IPS-18c (cell line): ENCODE data around the gene VPS13D.
A peak's percentile ranks its signal among the peaks of the same experiment; 100 is the strongest.
"Not testable (repeated sequence)": the region's sequence is repeated elsewhere in the genome, so short reads cannot be mapped to it uniquely, and the experiment has no call there.

Experiments used
- H3K4me3 ChIP-seq: 2 replicates; pipeline ENCODE4 v1.7.0; 2013; ENCODE audit warnings: low read depth, mild to moderate bottlenecking, low read length, moderate library complexity; ENCODE audit not compliant: insufficient read depth
- H3K9me3 ChIP-seq: one replicate; pipeline ENCODE4 v1.6.1; 2013; ENCODE audit warnings: mild to moderate bottlenecking, low read length, moderate library complexity; ENCODE audit not compliant: control insufficient read depth, insufficient read depth

The VPS13D gene

DNA sequence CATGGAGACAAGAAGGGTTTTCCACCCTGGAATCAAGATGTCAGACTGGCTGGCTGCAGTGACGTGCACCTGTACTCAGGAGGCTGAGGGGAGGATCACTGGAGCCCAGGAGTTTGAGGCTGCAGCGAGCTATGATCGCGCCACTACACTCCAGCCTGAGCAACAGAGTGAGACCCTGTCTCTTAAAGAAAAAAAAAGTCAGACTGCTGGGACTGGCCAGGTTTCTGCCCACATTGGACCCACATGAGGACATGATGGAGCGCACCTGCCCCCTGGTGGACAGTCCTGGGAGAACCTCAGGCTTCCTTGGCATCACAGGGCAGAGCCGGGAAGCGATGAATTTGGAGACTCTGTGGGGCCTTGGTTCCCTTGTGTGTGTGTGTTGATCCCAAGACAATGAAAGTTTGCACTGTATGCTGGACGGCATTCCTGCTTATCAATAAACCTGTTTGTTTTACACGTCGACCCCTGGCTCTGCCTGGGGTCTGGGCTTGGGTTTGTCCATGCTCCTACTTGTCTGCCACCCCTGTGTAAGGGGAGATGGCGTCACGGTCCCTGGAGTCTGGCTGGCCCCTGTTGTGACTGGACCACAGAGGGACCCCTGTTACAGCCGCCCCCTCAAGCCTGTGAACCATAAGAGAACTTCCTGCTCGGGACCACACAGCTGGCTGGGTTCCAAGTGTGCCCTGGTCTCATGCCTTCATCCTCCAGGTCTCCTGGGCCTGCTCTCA is 20.9 kb upstream of the VPS13D start:
- Histone ChIP-seq H3K9me3 (no peaks in the 10 kb centered on the region), H3K4me3 (no peak overlapping the region)

DNA sequence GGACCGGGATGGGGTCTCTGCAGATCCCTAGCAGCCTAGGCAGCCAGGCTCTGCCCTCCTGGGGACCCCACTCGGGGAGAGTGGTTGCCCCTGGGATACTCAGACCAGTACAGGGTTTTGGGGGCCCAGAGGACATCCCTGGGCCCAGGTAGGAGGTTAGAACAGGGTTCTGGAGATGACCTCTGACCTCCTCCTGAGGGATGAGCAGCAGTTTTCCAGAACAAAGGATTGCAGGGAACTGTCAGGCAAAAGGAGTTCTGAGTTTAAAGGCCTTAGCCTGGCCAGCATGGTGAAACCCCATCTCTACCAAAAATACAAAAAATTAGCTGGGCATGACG is 20.4 kb upstream of the VPS13D start:
- no peaks in the 10 kb centered on the region for H3K9me3 ChIP-seq
- no peak overlapping the region for H3K4me3 ChIP-seq

DNA sequence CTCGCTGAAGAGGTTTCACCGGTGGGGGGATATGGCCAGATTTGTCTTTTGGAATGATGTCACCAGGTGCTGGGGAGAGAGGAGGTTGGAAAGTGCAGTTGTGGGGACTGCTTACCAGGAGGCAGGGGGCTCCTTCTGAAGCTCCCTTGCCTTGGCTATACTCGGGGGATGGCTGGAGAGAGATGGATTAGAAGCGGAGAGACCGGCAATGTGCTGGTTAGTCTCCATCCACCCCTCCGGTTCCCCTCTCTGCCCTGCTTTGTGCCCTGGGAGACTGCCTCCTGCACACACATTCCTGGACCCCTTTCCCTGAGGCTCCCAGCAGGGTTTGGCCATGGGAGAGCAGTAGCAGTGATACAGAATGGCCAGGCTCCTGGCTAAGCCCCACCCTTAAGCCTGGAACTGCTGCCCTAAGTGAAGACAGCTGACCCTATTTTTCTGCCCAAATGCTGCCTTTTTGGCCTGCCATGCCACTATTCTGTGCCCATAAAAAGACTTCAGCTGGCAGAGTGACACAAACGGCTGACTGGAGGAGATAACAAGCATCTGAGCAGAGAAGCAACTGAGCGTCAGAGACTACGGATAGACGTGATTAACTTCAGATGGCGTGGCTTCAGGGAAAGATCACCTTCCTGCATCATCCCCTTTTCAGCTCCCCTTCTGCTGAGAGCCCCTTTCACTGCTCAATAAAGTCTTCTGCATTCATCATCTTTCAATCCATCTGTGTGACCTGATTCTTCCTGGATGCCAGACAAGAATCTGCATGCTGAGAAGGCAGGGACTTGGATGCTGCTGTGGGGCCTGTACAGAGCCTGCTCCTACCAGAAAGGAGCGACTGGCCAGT is 14.5 kb upstream of the VPS13D start:
- Histone ChIP-seq H3K4me3 (no peak overlapping the region), H3K9me3 (no peaks in the 10 kb centered on the region)

DNA sequence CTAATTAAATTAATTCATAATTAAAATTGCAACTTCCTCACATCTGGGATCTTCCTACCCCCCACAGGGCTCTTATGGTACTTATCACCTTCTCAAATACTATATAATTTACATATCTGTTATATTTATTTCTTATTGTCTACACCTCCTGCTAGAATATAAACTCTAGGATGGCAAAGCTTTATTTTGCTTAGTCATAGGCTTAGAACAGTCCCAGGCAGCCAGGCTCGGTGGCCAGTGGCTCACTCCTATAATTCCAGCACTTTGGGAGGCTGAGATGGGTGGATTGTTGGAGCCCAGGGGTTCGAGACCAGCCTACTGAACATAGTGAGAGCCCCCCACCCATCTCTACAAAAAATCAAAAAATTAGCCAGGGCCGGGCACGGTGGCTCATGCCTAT is 10.0 kb upstream of the VPS13D start:
- Histone ChIP-seq H3K4me3 (no peak overlapping the region), H3K9me3 (peaks cover 6% of the 10 kb centered on the region)

DNA sequence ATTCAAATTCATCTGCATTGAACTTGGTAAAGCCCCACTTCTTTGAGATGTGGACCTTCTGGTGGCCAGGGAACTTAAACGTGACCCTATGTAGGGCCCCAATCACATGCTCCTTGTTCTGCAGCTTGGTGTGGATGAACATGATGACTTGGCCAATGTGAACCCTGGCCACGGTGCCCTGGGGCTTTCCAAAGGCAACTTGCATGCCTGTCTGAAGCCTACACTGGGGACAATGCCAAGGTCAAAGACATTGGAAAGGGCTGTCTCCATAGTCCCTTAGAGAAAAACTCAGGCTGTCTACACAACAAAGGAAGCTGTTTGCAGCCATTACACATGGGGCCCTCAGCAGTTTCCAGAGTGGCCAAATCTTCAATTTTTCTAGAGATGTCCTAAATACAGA is 8.9 kb upstream of the VPS13D start:
- peaks cover 6% of the 10 kb centered on the region for H3K9me3 ChIP-seq
- no peak overlapping the region for H3K4me3 ChIP-seq

DNA sequence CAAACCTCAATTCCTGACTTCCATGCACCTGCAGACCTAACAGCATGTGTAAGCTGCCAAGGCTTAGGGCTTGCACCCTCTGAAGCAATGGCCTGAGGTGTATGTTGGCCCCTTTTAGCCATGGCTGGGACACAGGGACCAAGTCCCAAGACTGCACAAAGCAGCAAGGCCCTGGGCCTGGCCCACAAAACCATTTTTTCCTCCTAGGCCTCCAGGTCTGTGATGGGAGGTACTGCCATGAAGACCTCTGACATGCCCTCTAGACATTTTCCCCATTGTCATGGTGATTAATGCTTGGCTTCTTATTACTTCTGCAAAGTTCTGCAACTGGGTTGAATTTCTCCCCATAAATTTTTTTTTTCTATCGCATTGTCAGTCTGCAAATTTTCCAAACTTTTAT is 7.1 kb upstream of the VPS13D start:
- H3K9me3 ChIP-seq, H3K4me3 ChIP-seq: not testable (repeated sequence)

DNA sequence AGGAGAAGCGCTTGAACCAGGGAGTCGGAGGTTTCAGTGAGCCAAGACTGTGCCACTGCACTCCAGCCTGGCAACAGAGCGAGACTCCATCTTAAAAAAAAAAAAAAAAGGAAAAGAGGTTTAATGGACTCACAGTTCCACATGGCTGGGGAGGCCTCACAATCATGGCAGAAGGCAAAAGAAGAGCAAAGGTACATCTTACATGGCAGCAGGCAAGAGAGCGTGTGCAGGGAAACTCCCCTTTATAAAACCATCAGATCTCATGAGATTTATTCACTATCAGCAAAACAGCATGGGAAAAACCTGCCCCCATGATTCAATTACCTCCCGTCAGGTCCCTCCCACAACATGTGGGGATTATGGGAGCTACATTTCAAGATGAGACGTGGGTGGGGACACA is 5.7 kb upstream of the VPS13D start:
- not testable (repeated sequence) for H3K4me3 ChIP-seq

DNA sequence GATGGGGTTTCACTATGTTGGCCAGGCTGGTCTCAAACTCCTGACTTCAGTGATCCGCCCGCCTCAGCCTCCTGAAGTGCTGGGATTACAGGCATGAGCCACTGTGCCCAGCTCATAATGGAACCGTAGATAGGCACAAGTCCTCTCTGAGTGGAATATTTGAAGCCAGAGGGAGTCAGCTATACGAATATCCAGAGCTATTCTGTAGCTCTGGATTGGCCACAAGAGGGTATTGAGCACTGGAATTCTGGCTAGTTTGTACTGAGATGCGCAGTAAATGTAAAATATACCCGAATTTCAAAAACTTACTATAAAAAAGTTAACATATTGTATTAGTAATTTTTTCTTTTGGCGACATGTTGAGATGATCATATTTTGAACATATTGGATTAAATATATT is 851 bp upstream of the VPS13D start:
- no peaks in the 10 kb centered on the region for H3K9me3 ChIP-seq
- H3K4me3 ChIP-seq, result no peak overlapping the region

More for the DNA sequence above, 5.7 kb upstream of the VPS13D start:
- not testable (repeated sequence) for H3K9me3 ChIP-seq

DNA sequence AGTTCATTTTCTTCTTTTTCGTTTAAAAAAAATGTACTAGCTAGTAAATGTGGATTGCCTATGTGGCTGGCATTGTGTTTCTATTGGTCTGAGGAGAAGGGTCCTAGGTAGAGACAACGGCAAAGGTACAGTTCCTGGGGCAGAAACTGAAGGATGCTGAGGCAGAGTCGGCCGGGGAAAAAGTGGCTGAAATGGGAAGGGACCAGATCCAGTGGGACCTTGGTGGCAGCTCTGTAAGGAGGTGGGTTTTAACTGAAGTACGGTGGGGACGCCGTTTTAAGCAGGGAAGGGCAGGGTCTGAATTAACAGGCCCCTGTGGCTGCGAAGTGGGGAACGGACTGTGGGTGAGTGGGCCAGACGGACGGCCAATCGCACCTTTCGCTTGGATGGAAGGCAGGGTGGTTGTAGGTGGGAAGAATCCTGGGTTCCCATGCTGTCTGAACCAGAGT is 420 bp upstream of the VPS13D start:
- no peak overlapping the region; the same call in 1 of the 2 replicates for H3K4me3 ChIP-seq
- H3K9me3 ChIP-seq, result no peaks in the 10 kb centered on the region

DNA sequence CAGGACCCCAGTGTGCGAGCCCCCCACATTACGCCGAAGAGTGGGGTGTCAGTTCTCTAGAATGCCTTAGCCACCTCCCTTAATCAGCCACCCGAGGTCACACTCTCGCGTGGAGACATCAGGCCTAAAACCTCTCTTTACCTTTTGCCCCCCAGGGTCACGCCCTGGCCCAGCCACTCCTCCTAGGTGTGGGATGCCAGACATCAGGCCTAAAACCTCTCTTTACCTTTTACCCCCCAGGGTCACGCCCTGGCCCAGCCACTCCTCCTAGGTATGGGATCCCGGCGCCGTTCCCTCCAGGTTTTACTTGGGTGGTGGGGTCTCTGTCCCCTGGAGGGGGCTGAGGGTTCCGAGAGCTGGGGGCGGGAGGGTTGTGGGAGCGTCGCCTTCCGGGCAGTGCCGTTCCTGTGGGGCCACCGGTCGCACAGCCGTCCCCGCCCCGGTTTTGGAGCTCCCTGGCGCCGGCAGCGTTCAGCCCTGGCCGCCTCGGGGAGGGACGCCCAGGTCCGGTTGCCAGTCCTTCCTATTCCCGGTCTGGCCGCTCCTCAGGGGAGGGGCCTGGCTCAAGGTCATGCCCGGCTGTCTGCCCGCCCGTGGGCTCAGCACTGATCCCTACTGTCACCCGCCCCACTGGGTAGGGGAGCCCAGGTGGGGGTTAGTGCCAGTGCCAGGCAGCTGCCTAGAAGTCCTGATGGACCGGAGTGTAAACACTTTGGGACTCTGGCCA is 882 bp downstream of the VPS13D start:
- Histone ChIP-seq H3K9me3 (no peaks in the 10 kb centered on the region), H3K4me3 (peak overlapping the region; percentile 85)

DNA sequence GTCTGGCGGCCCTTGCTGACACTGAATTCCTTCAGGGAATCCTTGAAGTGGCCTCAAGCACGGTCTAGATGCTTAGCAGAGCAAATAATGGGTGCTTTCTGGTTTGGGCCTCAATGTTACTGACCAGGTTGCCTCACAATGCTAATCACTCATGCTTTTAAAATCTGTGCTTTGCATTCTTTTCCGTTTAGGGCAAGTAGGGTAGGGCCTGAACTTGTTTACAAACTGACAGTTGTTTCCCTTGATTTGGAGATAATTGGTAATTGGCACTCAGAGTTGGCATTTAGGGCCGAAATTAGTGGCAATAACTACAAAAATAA is 1.4 kb downstream of the VPS13D start:
- Histone ChIP-seq H3K9me3 (no peaks in the 10 kb centered on the region), H3K4me3 (peak overlapping the region; percentile 85)

DNA sequence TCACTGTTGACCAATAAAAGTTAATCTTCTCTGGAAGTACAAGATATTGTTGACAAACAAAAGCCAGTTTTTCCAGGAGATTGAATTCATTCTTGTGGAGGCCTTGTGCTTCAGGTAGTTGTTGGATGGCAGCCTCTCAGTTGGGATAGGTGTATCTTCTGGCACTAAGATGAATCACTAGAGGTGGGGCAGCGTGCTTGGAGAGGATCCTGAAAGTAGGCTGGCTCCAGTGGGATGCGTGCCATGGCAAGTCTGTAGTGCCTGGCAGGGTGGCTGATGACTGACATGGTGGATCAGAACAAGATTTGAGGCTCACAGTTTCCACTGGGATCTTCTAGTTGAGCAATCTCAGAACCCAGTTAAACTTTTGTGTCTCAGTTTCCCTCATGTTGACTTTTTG is 2.4 kb downstream of the VPS13D start:
- Histone ChIP-seq H3K9me3 (no peaks in the 10 kb centered on the region), H3K4me3 (no peak overlapping the region)

DNA sequence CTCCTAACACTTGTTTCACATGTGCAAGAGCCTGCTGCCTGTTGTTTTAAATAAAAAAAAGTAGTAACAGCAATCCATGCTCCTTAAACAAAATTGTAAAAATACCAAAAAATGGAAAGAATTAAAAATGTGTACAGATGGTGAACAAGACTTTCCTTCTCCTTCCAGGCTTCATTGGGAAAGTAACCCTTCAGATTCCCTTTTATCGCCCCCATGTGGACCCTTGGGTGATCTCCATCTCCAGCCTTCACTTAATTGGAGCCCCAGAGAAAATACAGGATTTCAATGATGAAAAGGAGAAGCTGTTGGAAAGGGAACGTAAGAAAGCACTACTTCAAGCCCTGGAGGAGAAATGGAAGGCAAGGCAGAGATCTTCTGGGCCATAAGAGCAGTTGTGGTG is 14.2 kb downstream of the VPS13D start:
- Histone ChIP-seq H3K9me3 (peaks cover 2% of the 10 kb centered on the region), H3K4me3 (no peak overlapping the region)

DNA sequence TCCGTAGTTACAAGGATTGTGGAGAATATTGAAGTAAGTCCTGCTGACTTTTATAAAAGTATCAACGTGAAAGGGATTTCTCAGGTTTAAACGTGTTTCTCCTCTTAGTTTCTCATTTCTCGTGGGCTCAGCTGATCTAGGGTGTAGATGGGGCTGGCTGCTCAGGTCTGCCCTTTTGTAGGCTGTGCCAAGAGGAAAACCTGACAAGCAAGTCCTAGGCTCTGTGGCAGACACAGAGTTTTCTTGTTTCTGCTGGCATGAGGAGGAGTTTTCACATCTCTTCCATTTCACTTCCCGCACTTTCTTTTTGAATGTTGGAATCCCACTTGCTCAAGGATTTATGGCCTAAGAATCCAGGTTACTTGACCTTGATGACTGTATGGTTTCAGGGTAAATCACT is 14.8 kb downstream of the VPS13D start:
- Histone ChIP-seq H3K9me3 (peaks cover 2% of the 10 kb centered on the region), H3K4me3 (no peak overlapping the region)

DNA sequence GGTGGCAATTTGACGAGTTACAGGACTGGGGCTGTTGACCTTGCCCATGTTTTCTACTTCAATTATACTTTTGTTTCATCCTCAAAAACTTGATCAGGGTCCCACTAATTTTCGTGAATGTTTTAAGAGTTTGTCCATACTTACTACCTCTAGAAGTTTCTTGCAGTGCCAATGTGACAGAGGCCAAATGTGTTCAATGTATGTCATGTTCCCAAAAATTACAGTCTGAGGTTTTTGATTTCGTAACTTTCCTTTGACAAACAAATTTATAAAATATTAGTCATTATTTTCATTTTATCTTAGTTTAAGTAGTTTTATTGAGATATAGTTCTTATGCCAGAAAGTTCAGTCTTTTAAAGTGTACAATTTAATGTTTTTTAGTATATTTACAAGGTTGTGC is 15.3 kb downstream of the VPS13D start:
- H3K4me3 ChIP-seq, result no peak overlapping the region
- H3K9me3 ChIP-seq, result peaks cover 2% of the 10 kb centered on the region

DNA sequence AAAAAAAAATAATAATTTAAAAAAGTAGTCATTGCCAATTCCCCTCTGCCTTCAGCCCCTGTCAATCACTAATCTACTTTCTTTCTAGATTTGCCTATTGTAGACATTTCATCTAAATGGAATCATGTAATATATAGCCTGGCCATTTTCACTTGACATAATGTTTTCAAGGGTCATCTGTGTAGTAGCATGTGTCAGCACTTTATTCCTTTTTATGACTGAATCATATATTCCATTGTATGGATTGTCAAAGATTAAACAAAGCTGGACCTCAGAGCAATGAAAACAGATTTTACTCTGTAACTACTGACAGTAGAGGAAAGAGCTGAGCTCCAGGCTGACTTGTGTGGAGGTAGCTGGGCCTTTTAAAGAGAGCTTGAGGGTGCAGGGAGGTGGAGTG is 15.9 kb downstream of the VPS13D start:
- Histone ChIP-seq H3K4me3 (no peak overlapping the region), H3K9me3 (peaks cover 2% of the 10 kb centered on the region)

DNA sequence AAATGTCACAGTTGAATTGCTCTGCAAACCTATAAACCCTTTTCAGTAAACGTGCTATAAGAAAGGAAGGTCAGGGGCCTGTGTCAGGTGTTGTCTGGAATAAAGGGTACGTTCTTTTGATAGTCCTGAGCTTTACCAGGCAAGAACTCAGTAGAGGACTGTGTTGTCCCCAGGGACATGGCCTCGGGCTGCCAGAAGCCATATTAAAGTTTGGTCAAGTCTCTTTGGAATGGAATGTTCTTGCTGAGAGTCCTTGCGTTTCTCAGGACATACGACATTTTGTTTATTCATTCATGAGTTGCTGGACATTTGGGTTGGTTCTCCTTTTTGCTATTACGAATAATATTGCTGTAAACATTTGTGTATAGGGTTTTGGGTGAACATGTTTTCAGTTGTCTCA is 16.8 kb downstream of the VPS13D start:
- Histone ChIP-seq H3K4me3 (no peak overlapping the region), H3K9me3 (peaks cover 2% of the 10 kb centered on the region)

DNA sequence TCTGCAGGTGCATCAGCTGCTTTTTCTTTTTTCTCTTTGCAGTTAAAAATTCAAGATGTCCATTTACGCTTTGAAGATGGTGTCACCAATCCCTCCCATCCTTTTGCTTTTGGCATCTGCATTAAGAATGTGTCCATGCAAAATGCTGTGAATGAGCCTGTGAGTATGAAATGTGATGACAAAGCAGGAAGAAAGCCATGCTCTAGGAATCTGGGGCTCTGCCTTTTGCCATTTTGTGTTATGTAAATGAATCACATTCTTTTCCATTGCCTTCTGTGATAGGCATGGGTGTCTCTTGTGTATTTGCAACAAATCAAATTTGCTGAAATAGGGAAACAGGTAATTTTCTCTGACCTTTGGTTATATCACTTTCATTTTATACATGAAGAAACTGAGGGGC is 19.4 kb downstream of the VPS13D start:
- Histone ChIP-seq H3K4me3 (no peak overlapping the region), H3K9me3 (peaks cover 2% of the 10 kb centered on the region)
